Measurements from ENCODE around the gene WDR18.
"Not testable (repeated sequence)": the region's sequence is repeated elsewhere in the genome, so short reads cannot be mapped to it uniquely, and the experiment has no call there.

DNA sequence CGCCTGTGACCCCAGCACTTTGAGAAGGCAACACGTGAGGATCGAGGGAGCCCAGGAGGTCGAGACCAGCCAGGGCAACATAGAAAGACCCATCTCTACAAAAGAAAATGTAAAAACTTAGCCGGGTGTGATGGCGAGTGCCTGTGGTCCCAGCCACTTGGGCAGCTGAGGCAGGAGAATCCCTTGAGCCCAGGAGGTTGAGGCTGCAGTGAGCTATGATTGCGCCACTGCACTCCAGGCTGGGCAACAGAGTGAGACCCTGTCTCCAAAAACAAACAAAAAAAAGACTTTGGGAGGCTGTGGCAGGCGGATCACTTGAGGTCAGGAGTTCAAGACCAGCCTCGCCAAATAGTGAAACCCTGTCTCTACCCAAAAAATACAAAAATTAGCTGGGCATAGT is 26.6 kb upstream of the WDR18 start:
- TF ChIP-seq EZH2 (IDR thresholded peaks at IDR 0.05); POLR2AphosphoS5 (IDR thresholded peaks at IDR 0.05; ENCODE audit: borderline replicate concordance, low read depth, low read length): not testable (repeated sequence)

All from SK-N-MC (cell line).